ENCODE measurements around the gene CTCF. TPM values are rescaled to one million over a fixed set of nuclear protein-coding genes. Genes with fewer than 3 reads are reported as not detected.
A peak's percentile ranks its signal among the peaks of the same experiment; 100 is the strongest.

CTCF gene
- total and polyA plus RNA-seq, 7 experiments from 2014 or later = 49.8 to 78.6 (median 59.8) TPM

DNA sequence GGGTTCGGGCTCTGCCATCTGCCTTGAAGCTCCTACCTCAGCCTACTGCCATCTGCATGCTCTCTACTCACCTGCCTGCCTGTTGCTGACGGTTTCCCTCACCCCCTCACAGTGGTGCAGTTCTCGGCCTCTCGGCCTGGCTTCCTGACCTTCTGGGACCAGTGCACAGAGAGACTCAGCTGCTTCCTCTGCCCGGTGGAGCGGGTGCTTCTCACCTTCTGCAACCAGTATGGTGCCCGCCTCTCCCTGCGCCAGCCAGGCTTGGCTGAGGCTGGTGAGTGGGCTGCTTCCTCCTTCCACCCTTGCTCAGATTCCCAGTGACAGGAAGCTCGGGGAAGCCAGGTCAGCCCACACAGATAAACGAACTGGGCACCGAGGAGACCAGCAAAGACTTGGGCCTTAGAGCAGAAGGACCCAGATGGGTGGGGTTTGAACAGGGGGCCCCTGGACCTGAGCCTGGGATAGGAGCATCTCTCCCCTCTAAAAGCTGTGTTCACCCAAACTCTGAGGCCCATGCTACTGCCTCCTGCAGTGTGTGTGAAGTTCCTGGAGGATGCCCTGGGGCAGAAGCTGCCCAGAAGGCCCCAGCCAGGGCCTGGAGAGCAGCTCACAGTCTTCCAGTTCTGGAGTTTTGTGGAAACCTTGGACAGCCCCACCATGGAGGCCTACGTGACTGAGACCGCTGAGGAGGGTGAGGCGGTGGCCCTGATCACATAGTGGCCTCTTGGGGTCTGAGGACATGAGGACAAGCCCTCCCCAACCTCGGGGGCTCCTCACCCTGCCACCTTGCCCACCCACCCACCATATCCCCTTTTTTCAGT is 17.3 kb upstream of the CTCF start:
- intact Hi-C loops (cut with micrococcal nuclease) = no loop called here
- DNase-seq (no peak), ATAC-seq (no peak)
- Histone ChIP-seq H3K9me3 (ENCODE audit: control insufficient read depth in 2 of 3, low read length in 3 of 3) (no peaks in the 10 kb centered on the region), H3K27ac (ENCODE audit: low read depth, low read length) (no peak overlapping the region), H3K27me3 (ENCODE audit: control insufficient read depth in 2 of 2, insufficient read depth in 2 of 2, low read length in 2 of 2) (no peaks in the 10 kb centered on the region), H3K4me3 (ENCODE audit: low read length) (no peak overlapping the region), H3K36me3 (ENCODE audit: control insufficient read depth in 2 of 3, insufficient read depth in 3 of 3, low read length in 3 of 3) (peaks cover 0 to 31% (median 0%) of the 10 kb centered on the region in 3 experiments), H3K4me1 (ENCODE audit: control insufficient read depth in 2 of 2, insufficient read depth in 2 of 2, low read length in 2 of 2) (peaks cover 19 to 38% of the 10 kb centered on the region in 2 donors)
- H3K36me3 Mint-ChIP-seq = peaks cover 0 to 26% (median 6%) of the 10 kb centered on the region in 5 donors
- H3K9me3 Mint-ChIP-seq = peaks cover 0 to 2% (median 0%) of the 10 kb centered on the region in 11 donors
- POLR2A ChIA-PET = interaction anchor here (0.6 to 20.8 kb wide), 7 partner anchors 14 to 123 kb away, joined by 3 to 581 read pairs (median 6); partner anchors contain the start of genes ACD, C16orf86, CARMIL2 and CTCF
- peak overlapping the region in 5 of 9 donors; percentile 13 to 98 (median 76) for H3K27ac Mint-ChIP-seq
- H3K27me3 Mint-ChIP-seq = no peaks in the 10 kb centered on the region
- CTCF ChIA-PET = interaction anchor here (0.8 to 6.0 kb wide), 5 partner anchors 16 to 126 kb away, joined by 3 to 256 read pairs (median 20); partner anchors contain the start of genes C16orf86, CARMIL2, CTCF and ENKD1
- H3K4me3 Mint-ChIP-seq = no peak overlapping the region
- H3K4me1 Mint-ChIP-seq = peaks cover 35 to 58% (median 53%) of the 10 kb centered on the region in 7 donors

DNA sequence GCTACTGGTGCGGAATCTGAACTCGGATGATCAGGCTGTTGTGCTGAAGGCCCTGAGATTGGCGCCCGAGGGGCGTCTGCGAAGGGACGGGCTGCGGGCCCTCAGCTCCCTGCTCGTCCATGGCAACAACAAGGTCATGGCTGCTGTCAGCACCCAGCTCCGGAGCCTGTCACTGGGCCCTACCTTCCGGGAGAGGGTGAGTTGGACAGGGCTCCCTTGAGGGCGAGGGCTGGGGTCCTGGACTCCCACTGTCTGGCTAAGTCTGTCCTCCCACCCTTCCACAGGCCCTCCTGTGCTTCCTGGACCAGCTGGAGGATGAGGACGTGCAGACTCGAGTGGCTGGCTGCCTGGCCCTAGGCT is 16.7 kb upstream of the CTCF start:
- no peaks in the 10 kb centered on the region for H3K27me3 ChIP-seq (ENCODE audit: control insufficient read depth in 2 of 2, insufficient read depth in 2 of 2, low read length in 2 of 2)
- POLR2A ChIA-PET = interaction anchor here (0.9 to 20.8 kb wide), 5 partner anchors 13 to 122 kb away, joined by 3 to 581 read pairs (median 41); partner anchors contain the start of genes ACD, C16orf86, CARMIL2 and CTCF
- no peak overlapping the region for H3K27ac ChIP-seq (ENCODE audit: low read depth, low read length)
- H3K9me3 ChIP-seq (ENCODE audit: control insufficient read depth in 2 of 3, low read length in 3 of 3) = no peaks in the 10 kb centered on the region
- DNase-seq (no peak), ATAC-seq (no peak)
- H3K4me1 ChIP-seq (ENCODE audit: control insufficient read depth in 2 of 2, insufficient read depth in 2 of 2, low read length in 2 of 2) = peaks cover 19 to 38% of the 10 kb centered on the region in 2 donors
- H3K4me3 ChIP-seq (ENCODE audit: low read length) = no peak overlapping the region
- peaks cover 0 to 21% (median 4%) of the 10 kb centered on the region in 5 donors for H3K36me3 Mint-ChIP-seq
- no peaks in the 10 kb centered on the region for H3K27me3 Mint-ChIP-seq
- H3K27ac Mint-ChIP-seq = peak overlapping the region in 2 of 9 donors; percentile 76 to 98
- H3K4me3 Mint-ChIP-seq = no peak overlapping the region
- peaks cover 33 to 57% (median 54%) of the 10 kb centered on the region in 7 donors for H3K4me1 Mint-ChIP-seq
- CTCF ChIA-PET = interaction anchor here (0.8 to 6.0 kb wide), 5 partner anchors 15 to 125 kb away, joined by 3 to 256 read pairs (median 20); partner anchors contain the start of genes C16orf86, CARMIL2, CTCF and ENKD1
- H3K36me3 ChIP-seq (ENCODE audit: control insufficient read depth in 2 of 3, insufficient read depth in 3 of 3, low read length in 3 of 3) = peaks cover 0 to 27% (median 0%) of the 10 kb centered on the region in 3 experiments
- intact Hi-C loops (cut with micrococcal nuclease) = no loop called here
- peaks cover 0 to 2% (median 0%) of the 10 kb centered on the region in 11 donors for H3K9me3 Mint-ChIP-seq

DNA sequence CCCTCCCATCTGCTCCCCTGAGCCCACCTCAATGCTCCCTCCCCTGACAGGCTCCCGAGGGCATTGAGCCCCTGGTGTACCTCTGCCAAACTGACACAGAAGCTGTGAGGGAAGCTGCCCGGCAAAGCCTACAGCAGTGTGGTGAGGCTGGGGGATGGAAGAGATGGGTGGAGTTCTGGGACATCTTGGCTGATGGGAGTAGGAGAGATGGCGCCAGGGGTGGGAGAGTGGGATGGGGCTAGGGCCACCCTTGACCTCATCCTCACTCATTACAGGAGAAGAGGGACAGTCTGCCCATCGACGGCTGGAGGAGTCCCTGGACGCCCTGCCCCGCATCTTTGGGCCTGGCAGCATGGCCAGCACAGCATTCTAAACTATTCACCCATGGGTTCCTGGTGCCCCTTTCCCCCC is 16.2 kb upstream of the CTCF start:
- no peaks in the 10 kb centered on the region for H3K27me3 ChIP-seq (ENCODE audit: control insufficient read depth in 2 of 2, insufficient read depth in 2 of 2, low read length in 2 of 2)
- CTCF ChIA-PET = interaction anchor here (1.6 to 6.0 kb wide), 8 partner anchors 15 to 124 kb away, joined by 3 to 256 read pairs (median 20); partner anchors contain the start of genes C16orf86, CARMIL2, CTCF and ENKD1
- H3K4me3 ChIP-seq (ENCODE audit: low read length) = no peak overlapping the region
- DNase-seq = no peak
- intact Hi-C loops (cut with micrococcal nuclease) = no loop called here
- no peak for ATAC-seq
- peaks cover 19 to 38% of the 10 kb centered on the region in 2 donors for H3K4me1 ChIP-seq (ENCODE audit: control insufficient read depth in 2 of 2, insufficient read depth in 2 of 2, low read length in 2 of 2)
- H3K36me3 ChIP-seq (ENCODE audit: control insufficient read depth in 2 of 3, insufficient read depth in 3 of 3, low read length in 3 of 3) = peaks cover 0 to 25% (median 0%) of the 10 kb centered on the region in 3 experiments
- Mint-ChIP-seq H3K27me3 (no peaks in the 10 kb centered on the region), H3K4me1 (peaks cover 29 to 54% (median 50%) of the 10 kb centered on the region in 7 donors), H3K9me3 (peaks cover 0 to 2% (median 0%) of the 10 kb centered on the region in 11 donors), H3K36me3 (peaks cover 0 to 18% (median 0%) of the 10 kb centered on the region in 5 donors), H3K4me3 (peak overlapping the region in 2 of 10 donors; percentile 21 to 47), H3K27ac (peak overlapping the region in 4 of 9 donors; percentile 97 to 99 (median 98))
- H3K27ac ChIP-seq (ENCODE audit: low read depth, low read length) = peak overlapping the region; percentile 70
- H3K9me3 ChIP-seq (ENCODE audit: control insufficient read depth in 2 of 3, low read length in 3 of 3) = no peaks in the 10 kb centered on the region
- POLR2A ChIA-PET = interaction anchor here (0.9 to 20.8 kb wide), 5 partner anchors 13 to 122 kb away, joined by 3 to 581 read pairs (median 41); partner anchors contain the start of genes C16orf86, CARMIL2, CTCF and ENKD1

DNA sequence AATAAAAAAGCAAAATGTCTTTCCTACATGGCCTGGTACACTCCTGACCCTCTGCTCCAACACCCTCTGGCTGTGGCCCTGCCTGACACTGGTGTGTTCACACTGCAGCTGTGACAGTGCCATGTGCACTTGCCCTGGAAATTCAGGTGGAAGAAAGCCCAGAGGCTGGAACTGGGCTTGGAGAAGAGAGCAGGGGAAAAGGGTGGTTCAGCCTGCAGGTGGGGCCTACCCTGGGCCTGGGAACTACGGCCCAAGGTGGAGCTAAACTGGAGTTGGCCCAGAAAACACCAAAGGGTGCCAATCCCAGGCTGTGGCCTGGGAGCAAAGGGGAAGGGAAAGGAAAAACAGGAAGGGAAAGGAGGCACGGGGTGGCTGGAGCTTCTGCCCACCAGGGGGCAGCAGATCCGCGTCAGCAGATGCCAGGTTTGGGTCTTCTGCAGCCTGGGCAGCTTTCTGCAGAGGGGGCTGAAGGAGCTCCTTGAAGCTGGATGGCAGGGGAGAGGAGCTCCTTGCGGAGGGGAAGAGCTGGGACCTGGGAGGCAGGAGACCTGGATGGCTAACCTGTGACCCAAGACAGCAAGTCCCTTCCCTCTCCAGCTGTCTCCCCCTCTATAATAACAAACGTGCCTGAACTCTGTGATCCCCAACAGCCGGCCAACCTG is 15.4 kb upstream of the CTCF start:
- peak; percentile 57 to 78 (median 70) for DNase-seq
- intact Hi-C loops (cut with micrococcal nuclease) = loop anchor here (1.0 kb wide), 5 partner anchors 15 to 121 kb away; partner anchors contain the start of genes CARMIL2 (in 2 of the 2), CTCF (in 2 of the 2), ACD (in 1 of the 2) and PARD6A (in 1 of the 2)
- H3K27me3 Mint-ChIP-seq = no peaks in the 10 kb centered on the region
- ChIA-PET POLR2A (interaction anchor here (0.8 to 20.8 kb wide), 21 partner anchors 10 to 260 kb away, joined by 3 to 581 read pairs (median 5); partner anchors contain the start of genes ATP6V0D1, C16orf86, CARMIL2 and CTCF), CTCF (interaction anchor here (0.6 to 6.0 kb wide), 31 partner anchors 9 to 327 kb away, joined by 3 to 256 read pairs (median 5); partner anchors contain the start of genes ACD, ATP6V0D1, C16orf86 and CARMIL2)
- H3K4me3 Mint-ChIP-seq = peak overlapping the region; percentile 75 to 92 (median 86)
- peaks cover 0 to 17% (median under 1%) of the 10 kb centered on the region in 5 donors for H3K36me3 Mint-ChIP-seq
- Histone ChIP-seq H3K27me3 (ENCODE audit: control insufficient read depth in 2 of 2, insufficient read depth in 2 of 2, low read length in 2 of 2) (no peaks in the 10 kb centered on the region), H3K36me3 (ENCODE audit: control insufficient read depth in 2 of 3, insufficient read depth in 3 of 3, low read length in 3 of 3) (peaks cover 0 to 18% (median 0%) of the 10 kb centered on the region in 3 experiments), H3K27ac (ENCODE audit: low read depth, low read length) (peak overlapping the region; percentile 70), H3K4me3 (ENCODE audit: low read length) (peak overlapping the region; percentile 56), H3K9me3 (ENCODE audit: control insufficient read depth in 2 of 3, low read length in 3 of 3) (no peaks in the 10 kb centered on the region), H3K4me1 (ENCODE audit: control insufficient read depth in 2 of 2, insufficient read depth in 2 of 2, low read length in 2 of 2) (peaks cover 19 to 40% of the 10 kb centered on the region in 2 donors)
- peaks cover 0 to 2% (median 0%) of the 10 kb centered on the region in 11 donors for H3K9me3 Mint-ChIP-seq
- H3K4me1 Mint-ChIP-seq = peaks cover 25 to 56% (median 51%) of the 10 kb centered on the region in 7 donors
- peak overlapping the region; percentile 59 to 99 (median 97) for H3K27ac Mint-ChIP-seq
- ATAC-seq = peak; percentile 55

DNA sequence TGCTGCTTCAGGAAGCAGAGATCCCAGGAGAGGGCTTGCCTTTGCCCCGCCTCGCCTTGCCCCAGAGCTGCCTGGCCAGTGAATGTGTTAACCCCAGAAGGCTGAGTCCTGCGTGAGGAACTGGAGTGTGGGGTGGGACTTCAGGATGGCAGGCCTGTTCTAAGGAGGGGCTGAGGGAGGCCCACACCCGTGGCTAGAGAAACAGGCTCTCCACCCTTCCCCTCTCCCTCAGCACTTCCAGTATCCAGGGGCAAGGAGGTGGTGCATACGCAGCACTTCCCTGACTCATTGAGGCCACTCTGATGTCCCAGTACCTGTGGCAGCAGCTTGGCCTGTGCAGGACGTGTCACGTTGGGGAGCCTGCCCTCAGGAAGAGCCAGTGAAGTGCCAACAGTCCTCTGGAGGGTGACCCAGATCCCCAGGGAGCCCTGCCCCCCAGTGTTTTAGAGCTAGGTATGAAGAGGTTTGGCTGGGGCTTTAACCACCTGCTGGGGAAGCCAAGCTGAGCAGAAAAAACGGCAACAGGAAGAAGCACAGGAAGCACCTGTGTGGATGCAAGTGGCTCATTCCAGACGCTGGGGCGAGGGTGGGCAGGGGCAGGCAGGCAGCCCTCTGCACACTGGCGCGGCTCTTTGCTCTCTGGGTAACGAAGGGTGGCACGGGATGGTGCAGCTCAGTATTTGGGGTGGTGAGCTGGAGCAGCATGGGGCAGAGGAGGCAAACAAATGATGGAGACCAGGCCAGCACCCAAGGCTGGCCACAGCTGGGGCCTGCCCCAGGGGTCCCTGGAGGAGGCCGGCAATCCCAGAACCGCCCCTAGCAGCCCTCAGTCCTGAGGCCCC is 14.7 kb upstream of the CTCF start:
- intact Hi-C loops (cut with micrococcal nuclease) = loop anchor here (1.0 kb wide), 5 partner anchors 15 to 121 kb away; partner anchors contain the start of genes CARMIL2 (in 2 of the 2), CTCF (in 2 of the 2), ACD (in 1 of the 2) and PARD6A (in 1 of the 2)
- peaks cover 0 to 2% (median 0%) of the 10 kb centered on the region in 11 donors for H3K9me3 Mint-ChIP-seq
- ATAC-seq (peak; percentile 65), DNase-seq (peak in 7 of 9 donors; percentile 61 to 73 (median 69))
- ChIA-PET CTCF (interaction anchor here (0.6 to 6.0 kb wide), 33 partner anchors 10 to 326 kb away, joined by 3 to 256 read pairs (median 5); partner anchors contain the start of genes ACD, ATP6V0D1, C16orf86 and CARMIL2), POLR2A (interaction anchor here (0.8 to 20.8 kb wide), 24 partner anchors 11 to 259 kb away, joined by 3 to 581 read pairs (median 4); partner anchors contain the start of genes ACD, ATP6V0D1, C16orf86 and CARMIL2)
- peaks cover 26 to 57% (median 51%) of the 10 kb centered on the region in 7 donors for H3K4me1 Mint-ChIP-seq
- Histone ChIP-seq H3K27me3 (ENCODE audit: control insufficient read depth in 2 of 2, insufficient read depth in 2 of 2, low read length in 2 of 2) (no peaks in the 10 kb centered on the region), H3K9me3 (ENCODE audit: control insufficient read depth in 2 of 3, low read length in 3 of 3) (no peaks in the 10 kb centered on the region), H3K36me3 (ENCODE audit: control insufficient read depth in 2 of 3, insufficient read depth in 3 of 3, low read length in 3 of 3) (peaks cover 0 to 13% (median 0%) of the 10 kb centered on the region in 3 experiments), H3K4me1 (ENCODE audit: control insufficient read depth in 2 of 2, insufficient read depth in 2 of 2, low read length in 2 of 2) (peaks cover 19 to 42% of the 10 kb centered on the region in 2 donors), H3K4me3 (ENCODE audit: low read length) (peak overlapping the region; percentile 56), H3K27ac (ENCODE audit: low read depth, low read length) (peak overlapping the region; percentile 70)
- peak overlapping the region; percentile 84 to 99 (median 97) for H3K27ac Mint-ChIP-seq
- H3K27me3 Mint-ChIP-seq = no peaks in the 10 kb centered on the region
- H3K4me3 Mint-ChIP-seq = peak overlapping the region; percentile 75 to 92 (median 86)
- peaks cover 0 to 11% (median 3%) of the 10 kb centered on the region in 5 donors for H3K36me3 Mint-ChIP-seq

Measured in naive thymus-derived CD4-positive, alpha-beta T cell (primary cell).